Testis (tissue), 2 donors: ENCODE measurements around the gene C10orf67.

Experiments
- POLR2A ChIP-seq: fragments of 450-650 bp; IDR thresholded peaks from one replicate; pipeline ENCODE4 v1.6.1; 2017; ENCODE audit warnings: antibody characterized with exemption, mild to moderate bottlenecking, moderate library complexity
- TF ChIP-seq, protein P1 (sequence below), 3 experiments: fragments of 450-650 bp in 2 of 3; fragments of 200-600 bp in 1 of 3; sonication (generic) in 1 of 3; IDR thresholded peaks; one replicate each; pipeline ENCODE4 v1.5.1; 2016 to 2019; ENCODE audit warnings: antibody characterized with exemption in 3 of 3, mild to moderate bottlenecking in 2 of 3, moderate library complexity in 1 of 3

- TF ChIP-seq POLR2A = no peak
- TF ChIP-seq, protein P1, sequence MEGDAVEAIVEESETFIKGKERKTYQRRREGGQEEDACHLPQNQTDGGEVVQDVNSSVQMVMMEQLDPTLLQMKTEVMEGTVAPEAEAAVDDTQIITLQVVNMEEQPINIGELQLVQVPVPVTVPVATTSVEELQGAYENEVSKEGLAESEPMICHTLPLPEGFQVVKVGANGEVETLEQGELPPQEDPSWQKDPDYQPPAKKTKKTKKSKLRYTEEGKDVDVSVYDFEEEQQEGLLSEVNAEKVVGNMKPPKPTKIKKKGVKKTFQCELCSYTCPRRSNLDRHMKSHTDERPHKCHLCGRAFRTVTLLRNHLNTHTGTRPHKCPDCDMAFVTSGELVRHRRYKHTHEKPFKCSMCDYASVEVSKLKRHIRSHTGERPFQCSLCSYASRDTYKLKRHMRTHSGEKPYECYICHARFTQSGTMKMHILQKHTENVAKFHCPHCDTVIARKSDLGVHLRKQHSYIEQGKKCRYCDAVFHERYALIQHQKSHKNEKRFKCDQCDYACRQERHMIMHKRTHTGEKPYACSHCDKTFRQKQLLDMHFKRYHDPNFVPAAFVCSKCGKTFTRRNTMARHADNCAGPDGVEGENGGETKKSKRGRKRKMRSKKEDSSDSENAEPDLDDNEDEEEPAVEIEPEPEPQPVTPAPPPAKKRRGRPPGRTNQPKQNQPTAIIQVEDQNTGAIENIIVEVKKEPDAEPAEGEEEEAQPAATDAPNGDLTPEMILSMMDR (IDR thresholded peaks at IDR 0.05) = no peak
Measured at GRCh38 chr10:23370106-23370505, 25.5 kb upstream of the C10orf67 start.
